ENCODE data around the gene PALMD.

PALMD gene

GRCh38 chr1:99700020-99700419 lies 54.1 kb downstream of the PALMD start:
- no peak for TF ChIP-seq CTCF (IDR thresholded peaks at IDR 0.05; ENCODE audit: low read depth, low read length)
- DNase-seq (ENCODE audit: low read depth in 2 of 2) = peak in 1 of 2 donors; percentile 21
- H3K4me3 ChIP-seq (replicated peaks in 1 of 2; ENCODE audit: low read depth in 2 of 2, low read length in 2 of 2) = no peak overlapping the region

GRCh38 chr1:99702221-99702620 lies 56.3 kb downstream of the PALMD start:
- no peak for DNase-seq (ENCODE audit: low read depth in 2 of 2)
- H3K4me3 ChIP-seq (replicated peaks in 1 of 2; ENCODE audit: low read depth in 2 of 2, low read length in 2 of 2) = no peak overlapping the region
- TF ChIP-seq CTCF (IDR thresholded peaks at IDR 0.05; ENCODE audit: low read depth, low read length) = no peak

- H3K4me3 ChIP-seq (replicated peaks in 1 of 2; ENCODE audit: low read depth in 2 of 2, low read length in 2 of 2) = no peak overlapping the region
- TF ChIP-seq CTCF (IDR thresholded peaks at IDR 0.05; ENCODE audit: low read depth, low read length) = no peak
- DNase-seq (ENCODE audit: low read depth in 2 of 2) = no peak
Observed at GRCh38 chr1:99704356-99704816, 58.5 kb downstream of the PALMD start.

GRCh38 chr1:99705385-99705784 lies 59.5 kb downstream of the PALMD start:
- peak in 1 of 2 donors; percentile 45 for DNase-seq (ENCODE audit: low read depth in 2 of 2)
- no peak overlapping the region for H3K4me3 ChIP-seq (replicated peaks in 1 of 2; ENCODE audit: low read depth in 2 of 2, low read length in 2 of 2)
- no peak for TF ChIP-seq CTCF (IDR thresholded peaks at IDR 0.05; ENCODE audit: low read depth, low read length)

GRCh38 chr1:99707535-99708142 lies 61.7 kb downstream of the PALMD start:
- peak; percentile 67 for TF ChIP-seq CTCF (IDR thresholded peaks at IDR 0.05; ENCODE audit: low read depth, low read length)

GRCh38 chr1:99710994-99711393 lies 65.1 kb downstream of the PALMD start:
- DNase-seq (ENCODE audit: low read depth in 2 of 2) = no peak
- no peak overlapping the region for H3K4me3 ChIP-seq (replicated peaks in 1 of 2; ENCODE audit: low read depth in 2 of 2, low read length in 2 of 2)
- TF ChIP-seq CTCF (IDR thresholded peaks at IDR 0.05; ENCODE audit: low read depth, low read length) = no peak

More at GRCh38 chr1:99707535-99708142, 61.7 kb downstream of the PALMD start:
- peak; percentile 80 to 82 for DNase-seq (ENCODE audit: low read depth in 2 of 2)
- no peak overlapping the region for H3K4me3 ChIP-seq (replicated peaks in 1 of 2; ENCODE audit: low read depth in 2 of 2, low read length in 2 of 2)

- no peak overlapping the region for H3K4me3 ChIP-seq (replicated peaks in 1 of 2; ENCODE audit: low read depth in 2 of 2, low read length in 2 of 2)
- no peak for TF ChIP-seq CTCF (IDR thresholded peaks at IDR 0.05; ENCODE audit: low read depth, low read length)
- no peak for DNase-seq (ENCODE audit: low read depth in 2 of 2)
Observed at GRCh38 chr1:99713006-99713405, 67.1 kb downstream of the PALMD start.
